HG03469 (cell line): ENCODE results near the gene SUCLA2.
A peak's percentile ranks its signal among the peaks of the same experiment; 100 is the strongest.
"Not testable (repeated sequence)": the region's sequence is repeated elsewhere in the genome, so short reads cannot be mapped to it uniquely, and the experiment has no call there.

Experiments
- ATAC-seq: cut with Tn5 transposase; IDR thresholded peaks from one replicate; pipeline ENCODE4 v1.9.1; 2021; ENCODE audit warnings: mild to moderate bottlenecking, moderate library complexity, moderate number of reproducible peaks; ENCODE audit not compliant: unreplicated experiment

Gene SUCLA2

GRCh38 chr13:48001114-48001881, at the start of gene SUCLA2:
Gene SUCLA2, minus strand, starts transcription at chr13:48001273. Its CDS starts 4 bp downstream, at chr13:48001269.
- ATAC-seq: peak; percentile 97

DNA sequence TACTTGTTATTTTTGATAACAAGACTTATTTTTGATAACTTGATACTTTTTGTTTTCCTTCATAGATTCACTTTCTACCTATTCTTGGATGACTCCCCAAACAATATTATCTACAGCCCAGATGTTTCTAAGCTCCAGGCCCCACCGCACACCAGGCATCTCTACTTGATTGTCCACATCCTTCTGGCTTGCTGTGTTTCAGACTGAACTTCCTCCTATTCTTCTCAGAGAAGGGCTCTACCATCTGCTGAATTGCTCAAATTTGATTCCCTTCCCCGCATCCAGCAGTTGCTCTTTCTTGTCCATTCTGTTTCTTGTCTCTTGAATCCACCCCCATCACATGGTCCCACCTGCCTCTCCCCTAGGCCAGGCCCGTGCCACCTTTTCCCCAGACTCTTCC, 49.5 kb upstream of the SUCLA2 start:
- ATAC-seq: no peak

GRCh38 chr13:48043789-48044503, 42.9 kb upstream of the SUCLA2 start:
- no peak for ATAC-seq

- ATAC-seq: no peak
Measured at GRCh38 chr13:48042894-48043293, 41.8 kb upstream of the SUCLA2 start.

GRCh38 chr13:48040896-48041295, 39.8 kb upstream of the SUCLA2 start:
- no peak for ATAC-seq

- ATAC-seq: no peak
Measured at GRCh38 chr13:48040049-48040448, 39.0 kb upstream of the SUCLA2 start.

GRCh38 chr13:48038761-48039160, 37.7 kb upstream of the SUCLA2 start:
- no peak for ATAC-seq

DNA sequence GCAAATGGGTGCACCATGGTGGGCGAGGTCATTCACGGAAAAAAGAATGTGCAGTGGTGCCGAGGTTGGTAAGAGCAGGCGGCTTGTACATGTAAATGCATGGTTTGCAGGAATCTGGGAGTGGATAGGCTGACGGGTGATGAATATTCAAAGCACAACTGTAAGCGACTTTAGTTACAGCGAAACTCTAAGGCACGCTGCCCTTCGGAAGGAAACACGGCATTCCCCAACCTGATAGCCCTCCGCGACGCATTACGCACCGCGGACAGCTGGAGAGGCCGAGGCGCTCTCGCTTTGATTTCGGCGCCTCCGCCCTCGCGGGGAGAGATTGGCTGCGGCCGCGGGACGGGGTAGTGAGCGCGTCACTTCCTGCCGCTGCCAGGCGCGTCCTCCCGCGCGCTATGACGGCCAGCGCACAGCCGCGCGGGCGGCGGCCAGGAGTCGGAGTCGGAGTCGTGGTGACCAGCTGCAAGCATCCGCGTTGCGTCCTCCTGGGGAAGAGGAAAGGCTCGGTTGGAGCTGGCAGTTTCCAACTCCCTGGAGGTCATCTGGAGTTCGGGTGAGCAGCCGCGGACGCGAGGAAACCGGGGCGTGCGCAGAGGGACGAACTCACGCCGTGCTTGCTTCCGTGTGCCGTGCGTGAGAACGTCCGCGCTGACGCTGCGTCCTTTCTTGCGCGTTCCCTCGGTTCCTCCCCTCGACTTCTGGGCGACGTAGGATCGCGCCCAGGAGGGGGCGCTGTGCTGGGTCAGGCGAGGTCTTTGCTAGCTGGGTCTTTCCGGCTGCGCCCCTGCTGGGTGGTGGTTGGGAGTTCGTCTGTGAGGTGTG, 36.5 kb upstream of the SUCLA2 start, which contains the start of gene NUDT15:
TSS of gene NUDT15 (plus strand) at position 381 of the 828 bp plus-strand sequence. CDS start at position 402, 21 bp downstream.
- peak; percentile 81 for ATAC-seq

DNA sequence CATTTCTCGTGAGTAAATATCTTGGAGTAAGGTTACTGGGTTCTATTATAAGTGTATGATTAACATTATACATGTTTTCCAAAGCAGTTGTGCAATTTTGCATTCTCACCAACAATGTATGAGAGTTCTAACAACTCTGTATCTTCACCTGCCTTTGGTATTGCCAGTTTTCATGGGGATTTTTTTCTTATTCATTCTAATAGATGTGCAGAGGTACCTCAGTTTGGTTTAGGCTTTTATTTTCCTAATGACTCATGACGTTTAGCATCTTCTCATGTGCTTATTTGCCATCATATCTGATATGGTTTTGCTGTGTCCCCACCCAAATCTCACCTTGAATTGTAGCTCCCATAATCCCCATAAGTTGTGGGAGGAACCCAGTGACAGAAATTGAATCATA, 28.8 kb upstream of the SUCLA2 start:
- ATAC-seq: no peak

- no peak for ATAC-seq
Measured at GRCh38 chr13:48028066-48028465, 27.0 kb upstream of the SUCLA2 start.

DNA sequence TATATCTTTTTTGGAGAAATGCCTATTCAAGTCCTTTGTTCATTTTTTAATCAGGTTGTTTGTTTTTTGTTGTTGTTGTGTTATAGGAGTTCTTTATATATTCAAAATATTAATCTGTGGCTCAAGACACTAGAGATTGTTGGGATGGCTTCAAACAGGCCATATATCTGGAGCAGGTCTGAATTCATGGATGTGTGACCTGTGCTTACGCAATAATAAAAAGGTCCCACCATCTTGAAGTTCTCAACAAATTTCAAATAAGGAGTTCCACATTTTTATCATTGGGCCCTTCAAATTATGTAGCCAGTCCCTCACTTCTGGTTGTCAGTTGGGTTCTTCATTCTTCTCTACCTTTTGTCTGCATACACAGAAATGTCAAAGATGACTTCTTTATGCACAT, 18.7 kb upstream of the SUCLA2 start:
- ATAC-seq: no peak

GRCh38 chr13:48018637-48019036, 17.6 kb upstream of the SUCLA2 start:
- ATAC-seq: no peak

- ATAC-seq: no peak
Measured at GRCh38 chr13:48014359-48014758, 13.3 kb upstream of the SUCLA2 start.

- no peak for ATAC-seq
Measured at GRCh38 chr13:48012668-48013067, 11.6 kb upstream of the SUCLA2 start.

DNA sequence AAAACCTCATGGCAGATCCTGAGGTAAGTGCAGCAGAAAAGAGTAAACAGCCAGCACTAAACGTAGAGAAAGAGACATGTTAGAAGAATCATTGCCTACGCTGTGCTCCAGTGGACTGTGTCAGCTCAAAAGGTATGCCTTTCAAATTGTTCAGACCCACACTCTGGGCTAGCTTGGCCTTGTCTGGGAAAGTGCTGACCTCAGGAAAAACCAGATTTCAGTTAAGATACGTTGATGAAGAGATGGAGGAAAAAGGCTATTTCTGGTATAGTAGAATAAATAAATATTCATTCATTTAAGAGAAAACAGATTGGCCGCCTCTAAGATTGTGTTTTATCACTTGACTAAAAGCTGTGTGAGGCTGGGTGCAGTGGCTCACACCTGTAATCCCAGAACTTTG, 9.6 kb upstream of the SUCLA2 start:
- no peak for ATAC-seq

- no peak for ATAC-seq
Measured at GRCh38 chr13:48009284-48009683, 8.2 kb upstream of the SUCLA2 start.

DNA sequence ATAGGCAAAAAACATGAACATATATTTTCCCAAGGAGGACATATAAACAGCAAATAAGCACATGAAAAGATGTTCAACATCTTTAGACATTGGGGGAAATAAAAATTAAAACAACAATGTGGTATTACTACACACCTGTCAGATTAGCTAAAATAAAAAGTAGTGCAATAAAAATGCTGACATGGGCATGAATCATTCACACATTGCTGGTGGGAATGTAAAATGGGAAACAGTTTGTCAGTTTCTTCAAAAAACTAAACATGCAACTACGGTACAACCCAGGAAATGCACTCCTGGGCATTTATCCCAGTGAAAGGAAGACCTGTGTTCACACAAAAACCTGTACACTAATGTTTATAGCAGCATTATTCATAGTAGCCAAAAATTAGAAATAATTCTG, 5.3 kb upstream of the SUCLA2 start:
- no peak for ATAC-seq

- ATAC-seq: no peak
Measured at GRCh38 chr13:48004201-48004600, 3.1 kb upstream of the SUCLA2 start.

GRCh38 chr13:48001999-48002398, 926 bp upstream of the SUCLA2 start:
- ATAC-seq: not testable (repeated sequence)

DNA sequence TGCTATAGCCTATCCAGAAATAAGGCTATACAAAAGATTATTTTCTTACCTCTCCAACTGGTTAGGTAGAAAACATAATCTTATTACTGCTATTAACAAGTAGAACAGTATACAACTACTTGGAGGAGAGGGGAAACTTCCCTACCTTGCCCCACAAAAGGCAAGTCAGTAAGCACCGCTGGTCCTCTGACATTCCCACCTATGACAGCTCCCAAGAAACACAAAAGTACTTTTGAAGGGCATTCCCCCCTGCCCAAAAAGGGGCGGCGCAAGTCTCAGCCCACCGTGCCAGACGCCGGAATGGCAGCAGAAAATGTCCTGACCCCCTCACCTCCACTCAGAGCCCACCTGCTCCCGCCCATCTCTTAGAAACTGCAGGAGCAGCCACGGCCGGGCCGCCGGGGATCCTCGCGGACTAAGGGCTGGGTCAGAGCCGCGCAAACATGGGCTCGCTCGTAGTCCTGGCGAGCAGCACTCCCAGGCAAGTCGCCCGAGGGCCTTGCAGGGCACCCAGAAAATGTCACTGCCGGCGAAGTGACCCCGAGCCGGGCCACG, 437 bp downstream of the SUCLA2 start:
- peak; percentile 19 for ATAC-seq

DNA sequence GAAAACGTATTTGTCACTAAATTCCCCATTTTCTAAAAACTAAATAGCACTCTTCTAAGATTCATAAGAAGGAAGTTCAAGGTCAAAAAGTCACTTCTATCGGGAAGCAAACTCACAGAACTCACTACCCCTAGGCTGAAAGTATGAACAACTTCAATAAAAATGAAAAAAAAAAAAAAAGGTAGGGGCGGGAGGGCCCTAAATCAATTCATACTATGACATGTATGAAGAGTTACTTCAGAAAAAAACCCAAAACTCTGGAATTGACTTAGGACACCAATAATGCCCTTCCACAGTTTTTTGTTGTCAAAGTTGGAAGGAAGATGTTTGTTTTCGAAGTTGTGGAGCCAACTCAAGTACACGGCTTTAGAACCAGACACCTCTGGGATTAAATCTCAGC, 1.1 kb downstream of the SUCLA2 start:
- no peak for ATAC-seq
